GM18861 (cell line): ENCODE results near the gene GRID1.
"Not testable (repeated sequence)": the region's sequence is repeated elsewhere in the genome, so short reads cannot be mapped to it uniquely, and the experiment has no call there.

Experiments
- ATAC-seq: cut with Tn5 transposase; IDR thresholded peaks from one replicate; pipeline ENCODE4 v1.9.1; 2021; ENCODE audit not compliant: unreplicated experiment

The GRID1 gene

DNA sequence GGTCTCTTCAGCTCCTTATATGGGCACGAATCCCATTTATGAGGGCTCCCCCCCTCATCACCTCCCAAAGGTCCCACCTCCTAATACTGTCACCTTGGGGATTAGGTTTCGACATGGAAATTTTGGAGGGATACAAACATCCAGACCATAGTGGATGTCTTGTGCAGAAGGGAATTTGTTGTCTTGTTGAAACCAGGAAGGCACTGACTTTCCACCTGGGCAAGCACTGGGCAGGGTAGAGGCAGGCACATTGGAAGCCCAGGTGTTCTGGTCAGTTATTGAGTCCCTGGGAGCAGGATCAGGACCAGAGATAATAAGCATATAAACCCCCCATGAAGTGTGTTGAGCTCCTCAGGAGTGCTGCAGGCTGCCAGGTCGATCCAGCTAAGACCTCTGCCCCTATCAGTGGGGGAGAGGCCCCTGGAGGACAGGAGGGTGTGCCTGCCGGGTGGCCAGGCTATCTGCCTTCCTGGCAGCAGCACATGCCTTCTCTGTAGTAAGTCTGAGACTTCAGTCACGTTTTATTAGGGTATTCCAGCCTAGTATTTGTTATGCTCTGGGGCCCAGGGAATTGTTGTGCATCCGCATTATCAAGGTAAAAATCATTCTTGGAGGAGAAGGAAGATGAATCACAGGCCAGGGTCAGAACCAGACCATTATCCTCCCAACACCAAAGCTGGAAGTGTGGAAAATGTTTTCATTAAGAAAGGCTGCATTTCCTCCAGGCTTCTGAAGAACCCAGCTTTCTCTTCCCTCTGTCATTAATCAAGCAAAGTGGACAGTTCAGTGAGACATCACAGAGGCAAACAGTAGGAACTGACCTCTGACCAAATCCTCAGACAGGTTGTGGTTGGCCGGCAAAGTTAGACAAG is 503.1 kb downstream of the GRID1 start:
- no peak for ATAC-seq

DNA sequence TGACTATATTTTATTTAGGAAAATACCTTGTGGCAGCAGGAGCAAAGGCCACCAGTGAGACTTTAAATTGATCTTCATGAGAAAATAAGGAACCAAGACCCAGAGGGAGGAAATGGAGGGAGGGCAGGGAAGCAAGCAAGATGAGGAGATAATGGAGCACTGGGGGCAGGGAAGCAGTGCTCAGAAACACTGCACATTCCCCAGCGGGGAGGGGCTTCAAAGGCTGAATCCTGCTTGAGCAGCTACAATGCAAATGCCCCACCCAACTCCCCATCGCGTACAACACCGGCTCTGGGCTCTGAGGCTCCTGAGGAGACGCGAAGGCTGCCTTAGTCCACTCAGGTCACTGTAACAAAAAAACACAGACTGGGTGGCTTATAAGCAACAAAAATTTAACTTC is 503.8 kb downstream of the GRID1 start:
- no peak for ATAC-seq

DNA sequence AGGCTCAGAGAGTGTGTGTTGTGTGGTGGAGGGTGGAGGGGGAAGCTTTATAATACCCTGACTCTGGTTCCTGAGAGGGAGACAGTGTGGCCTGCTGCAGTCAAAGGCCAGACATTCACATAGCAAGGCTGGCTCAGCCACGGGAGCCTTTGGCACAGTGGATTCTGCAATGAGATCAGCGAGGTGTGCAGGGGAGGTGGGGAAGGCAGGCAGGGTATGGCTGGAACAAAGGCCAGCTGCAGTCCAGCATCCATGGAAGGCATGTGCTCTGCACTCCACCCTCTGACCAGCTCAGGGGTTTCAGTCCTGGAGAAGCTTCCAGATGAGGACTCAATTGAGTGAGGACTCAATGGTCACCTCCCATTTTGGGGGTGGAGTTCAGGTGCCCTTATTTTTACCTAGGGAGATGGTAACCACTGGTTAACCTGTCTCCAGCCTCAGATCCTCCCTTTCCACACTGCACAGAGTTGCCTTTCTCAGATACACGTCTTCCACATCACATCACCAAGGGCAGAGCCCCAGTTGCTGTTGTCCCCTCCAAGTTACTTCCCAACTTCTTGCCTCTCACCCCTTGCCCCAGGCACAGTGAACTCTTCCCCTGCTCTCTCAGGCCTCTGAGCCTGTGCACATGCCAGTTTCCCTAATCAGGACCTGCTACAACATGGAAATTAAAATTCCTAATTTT is 504.9 kb downstream of the GRID1 start:
- ATAC-seq: no peak

DNA sequence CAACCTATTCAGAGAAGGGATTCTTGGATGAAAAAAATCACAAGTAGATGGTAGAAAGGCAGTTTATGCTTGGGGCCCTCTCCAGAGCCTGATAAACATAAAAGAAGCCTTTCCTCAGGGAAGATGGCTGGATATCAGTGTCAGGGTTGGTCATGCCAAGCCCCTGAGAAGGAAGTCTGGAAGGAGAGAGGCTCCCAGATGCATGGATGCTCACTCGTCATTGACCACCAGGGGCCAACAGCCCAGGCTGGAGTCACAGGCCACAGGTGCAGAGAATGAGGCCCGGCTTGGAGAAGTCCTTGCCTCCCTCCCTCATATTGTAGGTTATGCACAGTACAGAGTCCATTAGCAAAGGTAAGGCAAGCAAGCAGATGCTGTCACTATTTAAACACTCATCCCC is 506.7 kb downstream of the GRID1 start:
- no peak for ATAC-seq

- ATAC-seq: no peak
These were observed 507.6 kb downstream of the GRID1 start for GRCh38 chr10:85858776-85859515.

- ATAC-seq: no peak
These were observed 508.8 kb downstream of the GRID1 start for GRCh38 chr10:85857791-85858190.

DNA sequence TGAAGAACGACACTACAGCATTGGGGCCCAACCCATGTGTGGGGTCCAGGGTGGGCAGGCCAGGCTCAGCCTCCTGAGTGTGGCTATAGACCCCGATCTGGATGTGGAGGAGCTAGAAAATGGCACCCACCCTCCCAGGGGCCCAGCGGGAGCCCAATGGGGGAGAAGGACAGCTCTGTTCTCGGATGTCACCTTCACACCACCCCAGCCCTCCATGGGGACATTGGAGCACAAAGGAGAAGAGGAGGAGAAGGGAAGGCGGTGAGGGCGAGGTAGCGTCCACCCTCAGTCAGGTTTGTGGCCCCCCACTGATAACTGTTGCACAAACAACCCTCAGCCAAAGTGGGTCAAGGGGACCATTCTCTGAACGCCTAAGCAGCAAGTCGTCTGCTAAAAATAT is 509.3 kb downstream of the GRID1 start:
- no peak for ATAC-seq

DNA sequence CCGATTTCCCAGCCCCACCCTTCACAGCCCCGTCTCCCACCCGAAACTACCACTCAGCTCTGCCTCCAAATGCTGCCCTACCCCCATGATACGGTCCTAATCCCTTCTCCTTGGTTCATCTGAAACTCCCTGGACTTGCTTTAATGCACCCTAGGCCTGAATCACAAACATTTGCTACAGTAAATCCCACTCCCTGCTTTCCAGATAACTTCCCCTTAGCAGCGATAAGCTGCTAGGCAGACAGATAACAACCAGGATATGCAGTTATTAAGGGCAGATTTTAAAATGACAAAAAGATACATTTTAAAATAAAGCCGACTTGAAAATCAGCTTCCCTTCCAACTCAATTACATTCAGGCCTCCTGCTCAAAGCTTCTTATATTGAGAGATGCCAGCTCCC is 514.7 kb downstream of the GRID1 start:
- ATAC-seq: no peak

GRCh38 chr10:85851325-85851724 is 515.3 kb downstream of the GRID1 start:
- no peak for ATAC-seq

- ATAC-seq: no peak
These were observed 515.9 kb downstream of the GRID1 start for GRCh38 chr10:85850736-85851135.

GRCh38 chr10:85849315-85849714 is 517.3 kb downstream of the GRID1 start:
- ATAC-seq: no peak

DNA sequence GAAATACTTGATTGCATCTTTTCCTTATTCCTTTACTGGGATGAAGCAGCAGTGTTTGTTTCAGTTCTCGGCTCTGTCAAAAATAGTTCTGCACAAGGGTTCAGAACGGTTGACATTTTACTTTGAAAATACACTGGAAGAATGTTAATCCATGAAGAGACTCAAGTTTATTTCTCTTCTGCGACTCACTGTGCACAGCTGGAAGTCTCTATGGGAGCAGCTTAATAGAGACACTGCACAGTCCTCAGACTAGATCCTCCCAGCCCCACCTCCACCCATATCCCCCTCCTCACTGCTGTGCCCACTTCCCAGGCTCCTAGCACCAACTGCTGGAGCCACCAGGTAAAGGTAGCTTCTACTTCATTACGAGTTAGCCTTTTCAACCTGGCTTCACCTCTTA is 517.8 kb downstream of the GRID1 start:
- no peak for ATAC-seq

- no peak for ATAC-seq
These were observed 519.5 kb downstream of the GRID1 start for GRCh38 chr10:85847085-85847484.

DNA sequence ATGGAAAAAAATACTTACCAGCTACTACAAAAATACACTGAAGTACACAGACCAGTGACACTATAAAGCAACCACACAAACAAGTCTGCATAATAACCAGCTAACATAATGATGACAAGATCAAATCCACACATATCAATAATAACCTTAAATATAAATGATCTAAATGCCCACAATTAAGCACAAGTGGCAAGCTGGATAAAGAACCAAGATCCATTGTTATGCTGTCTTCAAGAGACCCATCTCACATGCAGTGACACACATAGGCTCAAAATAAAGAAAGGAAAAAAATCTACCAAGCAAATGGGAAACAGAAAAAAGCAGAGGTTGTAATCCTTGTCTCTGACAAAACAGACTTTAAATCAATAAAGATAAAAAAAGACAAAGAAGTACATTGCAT is 527.9 kb downstream of the GRID1 start:
- not testable (repeated sequence) for ATAC-seq

DNA sequence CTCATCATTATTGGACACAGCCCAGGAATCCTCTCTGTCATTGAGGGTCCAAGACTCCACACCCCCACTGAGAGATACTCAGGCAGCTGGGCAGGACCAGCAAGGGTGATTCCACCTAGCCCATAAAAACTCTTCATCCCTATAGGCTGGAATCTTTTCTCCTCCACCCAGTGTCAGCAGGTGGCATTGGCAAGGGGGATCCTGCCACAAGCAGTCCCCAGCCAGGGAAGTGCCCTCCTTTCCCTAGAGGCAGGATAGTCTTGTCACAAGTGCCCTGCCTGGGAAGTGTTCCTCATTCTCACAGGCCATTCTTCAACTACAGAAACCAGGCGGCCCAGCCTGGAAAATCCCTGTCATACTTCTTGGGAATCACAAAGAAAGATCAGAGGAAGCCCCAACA is 533.6 kb downstream of the GRID1 start:
- no peak for ATAC-seq

DNA sequence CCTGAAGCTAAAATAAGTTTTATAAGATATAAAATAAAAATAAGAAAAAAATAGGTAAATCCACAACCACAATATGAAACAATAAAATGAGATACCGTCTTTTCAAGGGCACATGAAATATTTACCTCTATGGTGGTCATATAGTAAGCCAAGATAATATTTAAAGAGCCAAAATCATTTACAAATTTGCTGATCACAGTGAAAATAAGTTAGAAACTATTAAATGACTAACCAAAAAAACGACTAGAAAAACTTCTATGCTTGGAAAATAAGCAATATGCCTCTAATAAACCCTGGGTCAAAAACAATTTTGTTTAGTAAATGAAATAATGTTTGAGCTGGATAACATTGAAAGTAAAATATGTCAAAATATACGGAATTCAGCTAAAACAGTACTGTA is 535.2 kb downstream of the GRID1 start:
- ATAC-seq: no peak

- ATAC-seq: no peak
These were observed 540.2 kb downstream of the GRID1 start for GRCh38 chr10:85826377-85826776.

DNA sequence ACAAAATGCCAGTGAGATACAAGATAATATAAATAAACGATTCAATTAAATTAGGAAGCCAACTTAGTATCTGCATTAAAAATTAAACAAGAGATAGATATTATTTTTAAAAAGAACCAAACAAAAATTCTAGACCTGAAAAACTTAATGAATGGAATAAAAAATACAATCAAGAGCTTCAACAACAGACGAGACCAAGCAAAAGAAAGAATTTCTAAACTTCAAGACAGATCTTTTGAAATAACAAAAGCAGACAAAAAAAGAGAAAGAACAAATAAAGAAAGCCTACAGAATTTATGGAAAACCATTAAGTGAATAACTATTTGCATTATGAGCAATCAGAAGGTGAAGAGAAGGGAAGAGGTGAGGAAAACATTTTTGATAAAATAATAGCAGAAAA is 555.2 kb downstream of the GRID1 start:
- ATAC-seq: no peak

DNA sequence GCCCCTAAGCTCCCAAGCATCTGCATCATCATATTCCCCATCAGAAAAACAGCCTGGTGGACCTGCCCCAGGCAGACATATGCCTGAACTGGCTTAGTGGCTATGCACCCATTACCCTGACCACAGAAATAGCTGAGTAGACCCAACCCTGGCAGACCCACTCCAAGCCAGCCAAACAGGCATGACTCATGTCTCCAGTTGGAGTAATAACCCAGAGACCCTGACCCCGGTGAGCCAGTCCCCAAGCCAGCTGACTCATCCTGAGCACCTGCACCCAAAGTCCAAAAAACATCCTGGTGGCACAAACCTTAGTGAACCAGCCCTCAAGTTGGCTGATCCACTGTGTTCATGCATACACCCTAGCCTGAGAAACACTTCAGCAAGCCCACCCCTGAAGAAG is 555.9 kb downstream of the GRID1 start:
- no peak for ATAC-seq

DNA sequence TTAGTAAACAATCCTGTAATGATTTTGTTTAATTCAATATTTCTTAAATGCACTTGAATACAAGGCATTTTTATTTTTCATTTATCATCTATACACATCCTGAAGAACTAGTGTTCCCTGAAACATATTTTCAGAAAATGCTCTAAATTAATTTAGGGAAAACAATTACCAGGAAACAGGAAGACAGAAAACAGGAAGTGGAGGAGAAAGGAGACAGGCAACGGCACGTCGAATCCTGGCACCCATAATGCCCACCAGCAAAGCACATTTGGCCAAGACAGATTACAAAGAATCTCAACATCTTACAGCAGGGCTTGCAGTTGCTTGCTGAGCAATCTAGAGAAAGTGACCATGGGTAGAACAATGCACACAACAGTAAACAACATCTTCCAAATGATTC is 571.1 kb downstream of the GRID1 start:
- no peak for ATAC-seq

DNA sequence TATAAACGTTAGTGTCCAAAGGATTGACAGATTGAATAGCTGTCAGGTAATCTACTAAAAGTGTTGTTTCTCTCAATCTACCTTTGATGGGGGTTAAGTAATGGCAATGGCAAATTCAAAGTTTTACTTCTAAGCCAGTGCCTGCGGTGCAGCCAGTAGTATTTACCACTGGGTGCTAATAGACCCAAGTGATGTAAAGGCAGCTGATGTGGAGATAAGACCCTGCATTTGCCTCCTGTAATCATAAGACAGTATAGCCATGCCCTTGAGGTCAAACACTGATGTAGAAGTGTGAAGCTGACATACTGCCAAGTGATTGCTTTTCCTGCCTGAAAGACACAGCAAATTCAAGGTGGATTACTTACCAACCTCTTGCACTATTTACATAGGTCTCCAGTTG is 572.0 kb downstream of the GRID1 start:
- ATAC-seq: no peak

GRCh38 chr10:85792533-85792858 is 574.1 kb downstream of the GRID1 start:
- no peak for ATAC-seq
